MM.1S (cell line): ENCODE data around the gene SLCO4A1.

Source experiments
- DNase-seq: peaks from one replicate; pipeline ENCODE4 v3.0.0-alpha.2; 2015
- H2AFZ ChIP-seq: fragments of 300-600 bp; sonication (generic); 2 replicates; pipeline ENCODE4 v1.6.0; 2016; ENCODE audit warnings: antibody characterized with exemption, low read length
- H3F3A ChIP-seq: fragments of 300-600 bp; sonication (generic); 2 replicates; pipeline ENCODE4 v1.6.1; 2016; ENCODE audit warnings: mild to moderate bottlenecking, antibody characterized with exemption, low read length, moderate library complexity, mixed read lengths; ENCODE audit not compliant: insufficient read depth
- H3K27ac ChIP-seq: fragments of 300-600 bp; sonication (generic); 2 replicates; pipeline ENCODE4 v1.5.1; 2016; ENCODE audit warnings: mild to moderate bottlenecking, low read length
- H3K27me3 ChIP-seq: fragments of 300-600 bp; sonication (generic); replicated peaks from 2 replicates; pipeline ENCODE4 v1.6.0; 2016; ENCODE audit warnings: low read length; ENCODE audit not compliant: insufficient read depth
- H3K36me3 ChIP-seq: fragments of 300-600 bp; sonication (generic); replicated peaks from 2 replicates; pipeline ENCODE4 v1.6.1; 2016; ENCODE audit warnings: mild to moderate bottlenecking, low read length, mixed read lengths; ENCODE audit not compliant: insufficient read depth
- H3K4me1 ChIP-seq: fragments of 300-600 bp; sonication (generic); 2 replicates; pipeline ENCODE4 v1.6.1; 2016; ENCODE audit warnings: low read length, mixed read lengths
- H3K4me2 ChIP-seq: fragments of 300-600 bp; sonication (generic); 2 replicates; pipeline ENCODE4 v1.6.0; 2016; ENCODE audit warnings: low read depth, low read length
- H3K4me3 ChIP-seq: fragments of 300-600 bp; sonication (generic); 2 replicates; pipeline ENCODE4 v1.5.1; 2016; ENCODE audit warnings: low read length, mixed read lengths
- H3K79me2 ChIP-seq: fragments of 300-600 bp; sonication (generic); 2 replicates; pipeline ENCODE4 v1.6.1; 2016; ENCODE audit warnings: mixed run types, low read length, mixed read lengths
- H3K9ac ChIP-seq: fragments of 300-600 bp; sonication (generic); 2 replicates; pipeline ENCODE4 v1.6.1; 2016; ENCODE audit warnings: low read length, mixed read lengths
- H3K9me2 ChIP-seq: fragments of 300-600 bp; sonication (generic); replicated peaks from 2 replicates; pipeline ENCODE4 v1.6.1; 2016; ENCODE audit warnings: mild to moderate bottlenecking, low read length, mixed read lengths; ENCODE audit not compliant: insufficient read depth
- H3K9me3 ChIP-seq: fragments of 300-600 bp; sonication (generic); replicated peaks from 2 replicates; pipeline ENCODE4 v1.6.1; 2016; ENCODE audit warnings: mild to moderate bottlenecking, low read length, mixed read lengths; ENCODE audit not compliant: insufficient read depth
- H4K20me1 ChIP-seq: fragments of 300-600 bp; sonication (generic); 2 replicates; pipeline ENCODE4 v1.6.1; 2016; ENCODE audit warnings: mild to moderate bottlenecking, low read length, moderate library complexity, mixed read lengths; ENCODE audit not compliant: insufficient read depth
- EZH2 ChIP-seq: fragments of 300-600 bp; sonication (generic); optimal IDR thresholded peaks from 2 replicates; pipeline ENCODE3; 2017; ENCODE audit warnings: low read depth, mild to moderate bottlenecking, antibody characterized with exemption, low read length, mixed read lengths
- EZH2phosphoT487 ChIP-seq: fragments of 300-600 bp; sonication (generic); IDR thresholded peaks from 2 replicates; pipeline ENCODE4 v1.6.1; 2018; ENCODE audit warnings: antibody characterized with exemption, low read length
- TF ChIP-seq, protein P1 (sequence below): fragments of 300-600 bp; sonication (generic); IDR thresholded peaks from 2 replicates; pipeline ENCODE4 v1.5.1; 2016; ENCODE audit warnings: antibody characterized with exemption, low read length, mixed read lengths

The SLCO4A1 gene

DNA sequence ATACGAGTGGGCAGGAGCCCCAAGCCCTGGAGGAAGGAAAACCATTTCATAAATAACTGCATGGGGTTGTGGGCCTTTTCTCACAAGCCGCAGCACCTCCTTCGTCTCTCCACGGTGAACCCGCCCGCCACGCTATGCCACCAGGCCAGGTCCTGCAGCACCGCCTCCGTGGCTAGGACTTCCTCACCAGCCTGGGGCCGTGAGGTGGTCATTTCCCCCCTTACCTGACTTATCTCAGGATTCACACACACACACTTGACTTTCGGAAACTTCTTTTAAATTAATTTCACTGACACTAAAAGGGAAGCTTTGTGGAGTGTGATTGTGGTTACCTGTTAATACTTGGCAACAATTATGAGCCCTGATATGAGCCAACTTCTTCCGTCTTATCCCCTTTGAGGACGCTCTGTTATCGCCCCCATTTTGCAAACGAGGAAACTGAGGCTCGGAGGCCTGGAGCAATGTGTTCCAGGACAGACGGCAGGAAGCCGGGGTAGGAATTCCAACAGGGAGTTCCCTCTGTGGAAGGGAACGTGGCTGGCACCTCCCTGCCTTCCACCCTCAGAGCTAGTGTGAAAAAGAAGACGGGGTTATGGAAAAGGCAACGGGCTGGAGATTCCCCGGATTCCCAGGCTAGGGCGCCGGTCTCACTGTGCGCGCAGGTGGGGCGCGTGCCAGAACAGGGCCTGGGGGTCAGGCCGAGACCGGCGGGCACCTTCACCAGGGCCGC, 817 bp upstream of the SLCO4A1 start:
- Histone ChIP-seq H2AFZ (peak overlapping the region; percentile 67), H4K20me1 (no peaks in the 10 kb centered on the region), H3K4me3 (peak overlapping the region; percentile 77), H3K27ac (peak overlapping the region; percentile 52; the same call in 1 of the 2 replicates), H3K9ac (peak overlapping the region; percentile 91), H3K4me1 (peaks cover 34% of the 10 kb centered on the region), H3F3A (peaks cover 15% of the 10 kb centered on the region; the same call in 1 of the 2 replicates), H3K9me3 (no peaks in the 10 kb centered on the region), H3K9me2 (no peaks in the 10 kb centered on the region), H3K4me2 (peak overlapping the region; percentile 93), H3K27me3 (0 out of 2 replicates have a peak, but pooled peaks cover 3% of the 10 kb centered on the region), H3K36me3 (no peaks in the 10 kb centered on the region), H3K79me2 (peaks cover 40% of the 10 kb centered on the region)
- TF ChIP-seq EZH2: no peak
- TF ChIP-seq, protein P1, sequence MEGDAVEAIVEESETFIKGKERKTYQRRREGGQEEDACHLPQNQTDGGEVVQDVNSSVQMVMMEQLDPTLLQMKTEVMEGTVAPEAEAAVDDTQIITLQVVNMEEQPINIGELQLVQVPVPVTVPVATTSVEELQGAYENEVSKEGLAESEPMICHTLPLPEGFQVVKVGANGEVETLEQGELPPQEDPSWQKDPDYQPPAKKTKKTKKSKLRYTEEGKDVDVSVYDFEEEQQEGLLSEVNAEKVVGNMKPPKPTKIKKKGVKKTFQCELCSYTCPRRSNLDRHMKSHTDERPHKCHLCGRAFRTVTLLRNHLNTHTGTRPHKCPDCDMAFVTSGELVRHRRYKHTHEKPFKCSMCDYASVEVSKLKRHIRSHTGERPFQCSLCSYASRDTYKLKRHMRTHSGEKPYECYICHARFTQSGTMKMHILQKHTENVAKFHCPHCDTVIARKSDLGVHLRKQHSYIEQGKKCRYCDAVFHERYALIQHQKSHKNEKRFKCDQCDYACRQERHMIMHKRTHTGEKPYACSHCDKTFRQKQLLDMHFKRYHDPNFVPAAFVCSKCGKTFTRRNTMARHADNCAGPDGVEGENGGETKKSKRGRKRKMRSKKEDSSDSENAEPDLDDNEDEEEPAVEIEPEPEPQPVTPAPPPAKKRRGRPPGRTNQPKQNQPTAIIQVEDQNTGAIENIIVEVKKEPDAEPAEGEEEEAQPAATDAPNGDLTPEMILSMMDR: no peak
- TF ChIP-seq EZH2phosphoT487: no peak
- DNase-seq: no peak

DNA sequence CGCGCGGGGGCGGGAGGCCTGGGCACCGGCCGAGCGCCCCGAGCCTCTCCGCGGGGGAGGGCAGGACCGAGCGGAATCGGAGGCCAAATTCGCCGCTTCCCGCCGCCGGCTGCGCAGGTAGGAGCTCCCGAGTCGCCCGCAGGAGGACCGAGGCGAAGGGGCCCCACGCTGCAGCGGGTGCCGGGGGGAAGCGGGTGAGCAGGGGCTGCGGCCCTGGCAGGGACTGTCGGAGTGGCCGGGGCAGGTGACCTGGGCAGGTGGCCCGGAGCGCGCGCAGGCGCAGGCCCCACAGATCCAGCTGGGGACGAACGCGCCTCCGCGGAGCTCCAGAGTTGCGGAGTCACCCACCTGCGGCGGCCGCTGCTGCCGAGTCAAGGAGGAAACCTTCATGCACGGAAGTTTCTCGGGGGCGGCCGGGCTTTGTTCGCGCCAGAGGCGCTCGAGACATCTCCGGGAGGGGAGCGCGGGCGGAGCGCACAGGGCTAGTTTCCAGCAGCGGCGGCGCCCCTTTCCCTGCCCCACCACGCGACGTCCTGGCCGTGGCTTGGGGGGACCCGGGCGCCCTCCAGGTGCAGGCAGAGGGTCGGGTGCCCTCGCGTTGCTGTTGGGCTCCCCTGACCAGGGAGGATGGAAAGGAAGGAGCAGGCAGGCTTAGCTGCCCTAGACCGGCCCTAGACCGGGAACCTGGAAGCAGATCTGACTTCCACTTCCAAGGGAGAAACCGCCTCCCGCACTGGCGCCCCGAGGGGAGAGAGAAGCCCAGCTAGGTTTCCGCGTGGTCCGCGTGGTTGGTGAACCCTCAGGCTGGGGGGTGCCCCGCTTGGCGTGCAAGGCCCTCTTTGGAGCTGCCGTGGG, 590 bp downstream of the SLCO4A1 start:
- H3F3A ChIP-seq: peaks cover 28% of the 10 kb centered on the region; the same call in 1 of the 2 replicates
- DNase-seq: peak; percentile 46
- H3K4me2 ChIP-seq: peak overlapping the region; percentile 78
- no peak overlapping the region for H2AFZ ChIP-seq
- H3K36me3 ChIP-seq: no peaks in the 10 kb centered on the region
- H3K27me3 ChIP-seq: no peaks in the 10 kb centered on the region
- no peaks in the 10 kb centered on the region for H4K20me1 ChIP-seq
- H3K4me3 ChIP-seq: peak overlapping the region; percentile 77
- no peaks in the 10 kb centered on the region for H3K9me3 ChIP-seq
- TF ChIP-seq EZH2 (no peak), EZH2phosphoT487 (no peak)
- TF ChIP-seq, protein P1: no peak
- peaks cover 54% of the 10 kb centered on the region for H3K79me2 ChIP-seq
- H3K9ac ChIP-seq: peak overlapping the region; percentile 91
- peak overlapping the region; percentile 67 for H3K27ac ChIP-seq
- peaks cover 48% of the 10 kb centered on the region for H3K4me1 ChIP-seq
- H3K9me2 ChIP-seq: no peaks in the 10 kb centered on the region

DNA sequence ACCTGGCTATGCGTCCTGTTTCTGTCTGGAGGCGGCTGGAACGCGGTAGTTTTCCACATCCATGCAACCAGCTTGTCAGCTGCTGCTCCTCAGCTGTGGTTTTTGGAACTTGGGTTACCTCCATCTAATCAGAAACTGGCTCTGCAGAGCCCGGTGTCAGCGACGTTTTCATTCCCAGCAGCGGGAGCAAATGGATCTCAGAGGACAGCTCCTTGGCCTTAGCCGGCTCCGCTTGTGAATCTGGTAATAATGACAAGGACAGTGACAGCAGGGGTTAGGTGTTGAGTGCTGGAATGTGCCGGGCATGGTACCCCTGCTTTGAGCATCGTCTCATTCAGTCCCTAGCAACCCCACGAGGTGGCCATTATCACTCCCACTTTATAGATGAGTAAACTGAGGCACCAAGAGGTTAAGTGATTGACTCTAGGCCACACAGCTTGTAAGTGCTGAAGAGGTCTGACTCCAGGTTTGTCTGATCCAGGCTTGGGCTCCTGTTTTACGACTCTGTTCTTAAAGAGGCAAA, 1.3 kb downstream of the SLCO4A1 start:
- H3K9me3 ChIP-seq: no peaks in the 10 kb centered on the region
- peaks cover 55% of the 10 kb centered on the region for H3K4me1 ChIP-seq
- H3K36me3 ChIP-seq: no peaks in the 10 kb centered on the region
- no peaks in the 10 kb centered on the region for H3K27me3 ChIP-seq
- peak overlapping the region; percentile 67; the same call in 1 of the 2 replicates for H3K27ac ChIP-seq
- H3K9me2 ChIP-seq: no peaks in the 10 kb centered on the region
- TF ChIP-seq EZH2phosphoT487 (no peak), EZH2 (no peak)
- TF ChIP-seq, protein P1: no peak
- H2AFZ ChIP-seq: no peak overlapping the region
- no peak for DNase-seq
- H4K20me1 ChIP-seq: no peaks in the 10 kb centered on the region
- H3F3A ChIP-seq: peaks cover 35% of the 10 kb centered on the region; the same call in 1 of the 2 replicates
- peaks cover 61% of the 10 kb centered on the region for H3K79me2 ChIP-seq
- H3K4me3 ChIP-seq: peak overlapping the region; percentile 77
- H3K4me2 ChIP-seq: peak overlapping the region; percentile 78
- peak overlapping the region; percentile 91 for H3K9ac ChIP-seq
